Measurements from ENCODE around the gene C11orf24.

- no peak for TF ChIP-seq CTCF (conservative IDR thresholded peaks at IDR 0.05)
- no peak for TF ChIP-seq EZH2 (IDR thresholded peaks at IDR 0.05; ENCODE audit: low read depth)
Observed at GRCh38 chr11:68297052-68297378, 25.2 kb upstream of the C11orf24 start.
